Panc1 (cell line): ENCODE measurements around the gene DISP1. TPM values are rescaled to one million over a fixed set of nuclear protein-coding genes. Genes with fewer than 3 reads are reported as not detected.

ENCODE experiments used
- ATAC-seq: fragments of 200-7000 bp; cut with Tn5 transposase; 2 replicates; pipeline ENCODE4 v1.9.1; 2020; ENCODE audit warnings: mild to moderate bottlenecking, moderate library complexity
- BruUV-seq: library from RNA; stranded (reverse); fragments of 400-500 nt; replicated peaks from 2 replicates; lab custom pipeline; 2021; lab: Mats Ljungman, UMichigan
- CTCF ChIA-PET: fragments of 300-600 bp; sonication (Branson Sonifier 250); formaldehyde crosslinking; loops from one replicate; lab custom pipeline; 2022; ENCODE audit warnings: antibody characterized with exemption; lab: Charles Lee
- POLR2A ChIA-PET: fragments of 300-600 bp; sonication (Branson Sonifier 250); formaldehyde crosslinking; loops from one replicate; lab custom pipeline; 2022; ENCODE audit warnings: antibody characterized with exemption; lab: Charles Lee
- DNase-seq: peaks from one replicate; pipeline ENCODE4 v3.0.0-alpha.2; 2010; ENCODE audit warnings: low read depth, low spot score
- H3K27ac ChIP-seq: 2 replicates; pipeline ENCODE4 v1.5.1; 2011; ENCODE audit warnings: mild to moderate bottlenecking, low read length, inconsistent platforms
- H3K27me3 ChIP-seq: fragments of 200-500 bp; sonication (Bioruptor generic); 2 replicates; pipeline ENCODE4 v1.6.0; 2014; ENCODE audit warnings: low read length, inconsistent platforms; ENCODE audit not compliant: control insufficient read depth, insufficient read depth
- H3K36me3 ChIP-seq: fragments of 200-500 bp; sonication (Bioruptor generic); 2 replicates; pipeline ENCODE4 v1.5.1; 2014; ENCODE audit warnings: inconsistent platforms, mild to moderate bottlenecking, low read length, moderate library complexity; ENCODE audit not compliant: control insufficient read depth, insufficient read depth
- H3K4me1 ChIP-seq: 2 replicates; pipeline ENCODE4 v1.5.1; 2011; ENCODE audit warnings: inconsistent platforms, mild to moderate bottlenecking, low read length, moderate library complexity; ENCODE audit not compliant: control insufficient read depth, insufficient read depth
- H3K4me3 ChIP-seq, 2 experiments: 2 replicates each; pipeline ENCODE4 v1.5.1; 2011 to 2012; ENCODE audit warnings: low read depth in 2 of 2, low read length in 2 of 2, mild to moderate bottlenecking in 2 of 2, inconsistent platforms in 1 of 2, moderate library complexity in 1 of 2
- H3K9me3 ChIP-seq: fragments of 200-500 bp; sonication (Bioruptor generic); 2 replicates; pipeline ENCODE4 v1.5.1; 2014; ENCODE audit warnings: low read depth, mild to moderate bottlenecking, inconsistent platforms, low read length, moderate library complexity; ENCODE audit not compliant: control insufficient read depth, insufficient read depth
- CTCF ChIP-seq: fragments of 450-650 bp; IDR thresholded peaks from 2 replicates; pipeline ENCODE4 v1.5.1; 2017; ENCODE audit warnings: mild to moderate bottlenecking
- POLR2AphosphoS5 ChIP-seq: IDR thresholded peaks from 2 replicates; pipeline ENCODE4 v1.6.1; 2012; ENCODE audit warnings: mild to moderate bottlenecking, low read depth, low read length, moderate library complexity
- REST ChIP-seq, 2 experiments: IDR thresholded peaks; 2 replicates each; pipeline ENCODE4 v1.6.1; 2011 to 2012; ENCODE audit warnings: low read depth in 2 of 2, control low read depth in 1 of 2, low read length in 1 of 2, mild to moderate bottlenecking in 1 of 2, moderate library complexity in 1 of 2; ENCODE audit not compliant: insufficient read depth in 1 of 2
- SIN3A ChIP-seq: IDR thresholded peaks from 2 replicates; pipeline ENCODE4 v1.6.1; 2012; ENCODE audit warnings: low read depth, mild to moderate bottlenecking, low read length, moderate library complexity, borderline replicate concordance; ENCODE audit not compliant: insufficient read depth
- TCF7L2 ChIP-seq: IDR thresholded peaks from 2 replicates; pipeline ENCODE4 v1.6.1; 2011; ENCODE audit warnings: mild to moderate bottlenecking, low read depth, low read length, inconsistent platforms
- in situ Hi-C: cut with HindIII; loops from 2 replicates; pipeline ENCODE4 v1.10.0; 2016; ENCODE audit warnings: low sequenced_read_pairs, low pct_unique_long_range_greater_than_20kb
- intact Hi-C: fragments of 100-400 bp; cut with micrococcal nuclease; formaldehyde crosslinking; loops from one replicate; pipeline ENCODE4 v1.10.0; 2022; ENCODE audit not compliant: unreplicated experiment
- total RNA-seq: library from RNA; stranded (reverse); gene quantifications from one replicate; pipeline ENCODE4 v1.2.1, GENCODE V29; 2021; ENCODE audit not compliant: unreplicated experiment

Gene DISP1
- total RNA-seq, 1 experiment from 2014 or later = 4.2 TPM

GRCh38 chr1:222852326-222852725 is 37.5 kb downstream of the DISP1 start:
- no peaks in the 10 kb centered on the region for H3K36me3 ChIP-seq
- POLR2A ChIA-PET = no interaction called here
- H3K4me1 ChIP-seq = no peaks in the 10 kb centered on the region

GRCh38 chr1:222861062-222861461 is 46.2 kb downstream of the DISP1 start:
- H3K9me3 ChIP-seq = no peaks in the 10 kb centered on the region
- H3K27me3 ChIP-seq = no peaks in the 10 kb centered on the region
- in situ Hi-C loops (no loop called here), intact Hi-C loops (no loop called here)
- ATAC-seq (no peak), DNase-seq (no peak)
- no peaks in the 10 kb centered on the region for H3K4me1 ChIP-seq
- BruUV-seq = no TSS peak
- no peak overlapping the region for H3K4me3 ChIP-seq
- no peak overlapping the region for H3K27ac ChIP-seq
- H3K36me3 ChIP-seq = no peaks in the 10 kb centered on the region; the same call in 1 of the 2 replicates
- ChIA-PET CTCF (no interaction called here), POLR2A (no interaction called here)
- TF ChIP-seq CTCF = no peak
- TF ChIP-seq REST (IDR thresholded peaks at IDR 0.05; ENCODE audit: insufficient read depth in 1 of 2, low read depth in 2 of 2, low read length in 1 of 2) = no peak
- TF ChIP-seq SIN3A = no peak
- no peak for TF ChIP-seq POLR2AphosphoS5
- no peak for TF ChIP-seq TCF7L2

More at GRCh38 chr1:222852326-222852725, 37.5 kb downstream of the DISP1 start:
- no TSS peak for BruUV-seq
- Histone ChIP-seq H3K27ac (no peak overlapping the region), H3K27me3 (no peaks in the 10 kb centered on the region), H3K4me3 (no peak overlapping the region), H3K9me3 (no peaks in the 10 kb centered on the region)
- TF ChIP-seq SIN3A = no peak
- no peak for TF ChIP-seq TCF7L2
- no peak for TF ChIP-seq REST (IDR thresholded peaks at IDR 0.05; ENCODE audit: insufficient read depth in 1 of 2, low read depth in 2 of 2, low read length in 1 of 2)
- TF ChIP-seq CTCF = no peak
- TF ChIP-seq POLR2AphosphoS5 = no peak
- no peak for ATAC-seq
- CTCF ChIA-PET = no interaction called here
- intact Hi-C loops = no loop called here
- in situ Hi-C loops = no loop called here
- DNase-seq = no peak

Other genes starting within 250 kb of the DISP1 start
- 11.6 TPM for gene TAF1A, start 225.1 kb upstream of the DISP1 start, total RNA-seq
- gene MIA3, start 196.9 kb upstream of the DISP1 start, total RNA-seq = 53.5 TPM
- 73.1 TPM for gene AIDA, start 102.5 kb upstream of the DISP1 start, total RNA-seq
- 49.8 TPM for gene BROX, start 102.5 kb upstream of the DISP1 start, total RNA-seq
- not detected for gene FAM177B, start 77.8 kb upstream of the DISP1 start, total RNA-seq